A673 (cell line): ENCODE data around the gene RECK. TPM values are rescaled to one million over a fixed set of nuclear protein-coding genes. Genes with fewer than 3 reads are reported as not detected.
A peak's percentile ranks its signal among the peaks of the same experiment; 100 is the strongest.

Experiments
- BruUV-seq: library from RNA; stranded (reverse); fragments of 400-500 nt; replicated peaks from 2 replicates; lab custom pipeline; 2021; lab: Mats Ljungman, UMichigan
- CTCF ChIA-PET: fragments of 300-600 bp; sonication (Branson Sonifier 250); formaldehyde crosslinking; loops from one replicate; lab custom pipeline; 2022; ENCODE audit warnings: antibody characterized with exemption; lab: Charles Lee
- POLR2A ChIA-PET: fragments of 300-600 bp; sonication (Branson Sonifier 250); formaldehyde crosslinking; loops from one replicate; lab custom pipeline; 2022; ENCODE audit warnings: antibody characterized with exemption; ENCODE audit not compliant: low non-redundant PET; lab: Charles Lee
- DNase-seq: peaks from one replicate; pipeline ENCODE4 v3.0.0-alpha.2; 2015; ENCODE audit warnings: low spot score
- H3K27ac ChIP-seq: fragments of 200-600 bp; sonication (generic); 2 replicates; pipeline ENCODE4 v1.5.1; 2016; ENCODE audit warnings: mixed run types, low read depth, mild to moderate bottlenecking, mixed read lengths, antibody characterized with exemption, low read length; ENCODE audit not compliant: poor library complexity, severe bottlenecking
- H3K27me3 ChIP-seq: fragments of 200-600 bp; sonication (generic); replicated peaks from 2 replicates; pipeline ENCODE4 v1.6.1; 2017; ENCODE audit warnings: mixed run types, low read depth, mild to moderate bottlenecking, mixed read lengths, antibody characterized with exemption, low read length; ENCODE audit not compliant: insufficient read depth, poor library complexity
- H3K36me3 ChIP-seq: fragments of 200-600 bp; sonication (generic); 2 replicates; pipeline ENCODE4 v1.6.1; 2016; ENCODE audit warnings: mixed run types, mild to moderate bottlenecking, mixed read lengths, antibody characterized with exemption, low read length; ENCODE audit not compliant: insufficient read depth, poor library complexity, severe bottlenecking
- H3K4me1 ChIP-seq: fragments of 200-600 bp; sonication (generic); 2 replicates; pipeline ENCODE4 v1.6.1; 2017; ENCODE audit warnings: mixed run types, mild to moderate bottlenecking, mixed read lengths, antibody characterized with exemption, low read length; ENCODE audit not compliant: insufficient read depth, poor library complexity, severe bottlenecking
- H3K4me3 ChIP-seq: fragments of 200-600 bp; sonication (generic); 2 replicates; pipeline ENCODE4 v1.5.1; 2016; ENCODE audit warnings: low read depth, mixed run types, mild to moderate bottlenecking, mixed read lengths, low read length; ENCODE audit not compliant: poor library complexity, severe bottlenecking
- H3K9me3 ChIP-seq: fragments of 200-600 bp; sonication (generic); 2 replicates; pipeline ENCODE4 v1.6.1; 2016; ENCODE audit warnings: mixed run types, low read depth, mild to moderate bottlenecking, mixed read lengths, antibody characterized with exemption, low read length; ENCODE audit not compliant: poor library complexity, severe bottlenecking
- EZH2 ChIP-seq: fragments of 200-600 bp; sonication (generic); IDR thresholded peaks from 2 replicates; pipeline ENCODE4 v1.6.1; 2017; ENCODE audit warnings: borderline replicate concordance, low read depth, mild to moderate bottlenecking, mixed read lengths, antibody characterized with exemption, low read length; ENCODE audit not compliant: poor library complexity, severe bottlenecking
- intact Hi-C: fragments of 100-400 bp; cut with micrococcal nuclease; formaldehyde crosslinking; loops from one replicate; pipeline ENCODE4 v1.10.0; 2022; ENCODE audit not compliant: unreplicated experiment
- total RNA-seq: library from RNA; stranded (reverse); gene quantifications from 2 replicates; pipeline ENCODE4 v1.2.3, GENCODE V29; 2021
- TF ChIP-seq, protein P1 (sequence below): fragments of 300-800, 200-600 bp; sonication (generic); conservative IDR thresholded peaks from 2 replicates; pipeline ENCODE4 v1.5.1; 2017; ENCODE audit warnings: low read depth, mild to moderate bottlenecking, antibody characterized with exemption, low read length, moderate library complexity, mixed read lengths

RECK gene
- total RNA-seq, 1 experiment from 2014 or later: 9.1 TPM

DNA sequence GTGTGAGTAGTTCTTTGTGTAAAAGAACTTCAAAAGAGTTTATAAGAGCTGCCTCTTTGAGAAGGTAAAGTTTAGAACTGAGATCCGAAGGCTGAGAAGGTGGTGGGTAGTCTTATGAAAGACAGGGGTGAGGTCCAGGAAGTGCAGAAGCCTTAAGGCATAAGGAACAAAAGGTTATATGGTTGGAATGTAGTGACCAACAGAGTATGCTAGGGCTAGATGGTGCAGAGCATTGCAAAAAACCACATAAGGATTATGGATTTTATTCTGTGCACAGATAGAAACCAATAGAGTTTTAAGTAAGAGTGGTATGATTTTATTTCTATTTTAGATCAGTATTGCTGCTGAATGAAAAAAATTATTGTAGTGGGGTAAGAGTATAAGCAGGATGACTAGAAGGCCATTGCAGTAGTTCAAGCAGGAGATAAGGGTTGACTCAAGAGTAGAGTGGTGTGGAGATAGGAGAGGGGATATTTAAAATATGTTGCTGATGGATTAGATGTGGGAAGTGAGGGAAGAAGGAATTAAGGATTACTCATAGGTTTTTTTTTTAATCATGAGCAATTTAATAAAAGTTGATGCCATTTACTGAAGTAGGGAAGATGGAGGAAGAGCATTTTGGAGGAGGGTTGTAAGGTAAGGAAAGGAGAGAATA is 3.7 kb downstream of the RECK start:
- CTCF ChIA-PET: no interaction called here
- POLR2A ChIA-PET: no interaction called here
- no peak for DNase-seq
- H3K9me3 ChIP-seq: peaks cover 6% of the 10 kb centered on the region
- H3K4me3 ChIP-seq: no peak overlapping the region
- intact Hi-C loops: no loop called here
- BruUV-seq: no TSS peak
- peaks cover 14% of the 10 kb centered on the region for H3K4me1 ChIP-seq
- H3K27me3 ChIP-seq: no peaks in the 10 kb centered on the region
- H3K27ac ChIP-seq: no peak overlapping the region
- no peaks in the 10 kb centered on the region for H3K36me3 ChIP-seq
- TF ChIP-seq, protein P1, sequence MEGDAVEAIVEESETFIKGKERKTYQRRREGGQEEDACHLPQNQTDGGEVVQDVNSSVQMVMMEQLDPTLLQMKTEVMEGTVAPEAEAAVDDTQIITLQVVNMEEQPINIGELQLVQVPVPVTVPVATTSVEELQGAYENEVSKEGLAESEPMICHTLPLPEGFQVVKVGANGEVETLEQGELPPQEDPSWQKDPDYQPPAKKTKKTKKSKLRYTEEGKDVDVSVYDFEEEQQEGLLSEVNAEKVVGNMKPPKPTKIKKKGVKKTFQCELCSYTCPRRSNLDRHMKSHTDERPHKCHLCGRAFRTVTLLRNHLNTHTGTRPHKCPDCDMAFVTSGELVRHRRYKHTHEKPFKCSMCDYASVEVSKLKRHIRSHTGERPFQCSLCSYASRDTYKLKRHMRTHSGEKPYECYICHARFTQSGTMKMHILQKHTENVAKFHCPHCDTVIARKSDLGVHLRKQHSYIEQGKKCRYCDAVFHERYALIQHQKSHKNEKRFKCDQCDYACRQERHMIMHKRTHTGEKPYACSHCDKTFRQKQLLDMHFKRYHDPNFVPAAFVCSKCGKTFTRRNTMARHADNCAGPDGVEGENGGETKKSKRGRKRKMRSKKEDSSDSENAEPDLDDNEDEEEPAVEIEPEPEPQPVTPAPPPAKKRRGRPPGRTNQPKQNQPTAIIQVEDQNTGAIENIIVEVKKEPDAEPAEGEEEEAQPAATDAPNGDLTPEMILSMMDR: no peak
- no peak for TF ChIP-seq EZH2

DNA sequence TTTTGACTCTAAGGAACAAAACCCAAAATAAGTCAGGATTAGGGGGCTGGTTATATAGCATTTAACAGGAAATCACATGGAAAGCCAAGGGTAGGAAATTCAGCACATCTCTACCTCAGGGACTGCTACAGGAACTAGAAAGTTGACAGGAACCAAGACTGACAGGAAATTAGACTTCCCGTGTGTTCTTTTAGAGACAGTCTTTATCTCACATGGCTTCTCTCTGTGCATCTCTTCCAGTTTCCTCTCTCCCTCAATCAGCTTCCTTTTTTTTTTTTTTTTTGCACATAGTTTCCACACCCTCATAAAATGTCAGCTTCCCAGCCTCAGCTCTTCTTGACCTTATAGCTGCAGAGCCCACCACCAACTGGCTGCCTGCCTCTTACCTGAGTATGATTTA is 4.8 kb downstream of the RECK start:
- ChIA-PET POLR2A (interaction anchor here (0.6 kb wide), 1 partner anchor 15 kb away, joined by 4 read pairs; no protein-coding TSS in a partner anchor), CTCF (interaction anchor here (0.5 kb wide), 3 partner anchors 34 to 94 kb away, joined by 3 to 6 read pairs (median 6); no protein-coding TSS in a partner anchor)
- intact Hi-C loops: no loop called here
- H3K27ac ChIP-seq: no peak overlapping the region
- H3K4me1 ChIP-seq: peaks cover 10% of the 10 kb centered on the region
- H3K4me3 ChIP-seq: no peak overlapping the region
- no peaks in the 10 kb centered on the region for H3K27me3 ChIP-seq
- TF ChIP-seq, protein P1: no peak
- no peak for TF ChIP-seq EZH2
- BruUV-seq: no TSS peak
- peak; percentile 58 for DNase-seq
- no peaks in the 10 kb centered on the region for H3K36me3 ChIP-seq
- H3K9me3 ChIP-seq: peaks cover 6% of the 10 kb centered on the region

DNA sequence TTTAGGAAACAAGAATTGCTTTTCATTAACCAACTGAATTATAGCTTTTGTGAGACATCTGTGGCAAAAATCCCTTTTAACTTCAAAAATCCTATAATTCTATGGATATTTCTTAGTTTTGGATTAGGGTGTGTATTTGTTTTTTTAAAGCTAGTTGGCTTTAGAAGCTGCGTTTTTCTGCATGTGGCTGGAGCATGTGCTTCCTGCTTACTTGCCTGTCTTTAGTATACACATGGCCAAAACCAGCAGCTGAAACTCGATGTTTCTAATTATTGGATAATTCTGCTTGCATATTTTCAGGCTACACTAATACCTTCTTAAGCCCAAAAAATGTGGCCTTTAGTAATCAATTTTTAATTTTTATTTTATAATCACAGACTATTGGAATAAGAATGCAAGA is 8.9 kb downstream of the RECK start:
- no peak for DNase-seq
- H3K4me3 ChIP-seq: no peak overlapping the region
- H3K36me3 ChIP-seq: no peaks in the 10 kb centered on the region
- BruUV-seq: no TSS peak
- CTCF ChIA-PET: no interaction called here
- H3K4me1 ChIP-seq: peaks cover 4% of the 10 kb centered on the region
- POLR2A ChIA-PET: no interaction called here
- intact Hi-C loops: no loop called here
- no peak for TF ChIP-seq EZH2
- TF ChIP-seq, protein P1: no peak
- H3K27ac ChIP-seq: no peak overlapping the region
- H3K9me3 ChIP-seq: peaks cover 6% of the 10 kb centered on the region
- no peaks in the 10 kb centered on the region for H3K27me3 ChIP-seq
